Endothelial cell of umbilical vein (primary cell): Measurements from ENCODE around the gene FANCF. TPM values are rescaled to one million over a fixed set of nuclear protein-coding genes. Genes with fewer than 3 reads are reported as not detected.

Experiments used
- BruUV-seq: library from RNA; stranded (reverse); fragments of 400-500 nt; replicated peaks from 2 replicates; lab custom pipeline; 2021; lab: Mats Ljungman, UMichigan
- CTCF ChIA-PET: fragments of 300-600, 350-600 bp; sonication (Branson Sonifier 250); formaldehyde crosslinking; loops from one replicate; lab custom pipeline; 2021; ENCODE audit warnings: antibody characterized with exemption, inconsistent platforms; lab: Charles Lee
- POLR2A ChIA-PET: fragments of 300-600, 350-600 bp; sonication (Branson Sonifier 250); formaldehyde crosslinking; loops from one replicate; lab custom pipeline; 2021; ENCODE audit warnings: antibody characterized with exemption, inconsistent platforms; lab: Charles Lee
- DNase-seq: peaks from one replicate; pipeline ENCODE4 v3.0.0-alpha.2; 2011; ENCODE audit warnings: low read depth, low spot score
- FAIRE-seq: peaks from 2 replicates; lab custom pipeline; 2011; peaks lifted over from hg19 to GRCh38; lab: Jason Lieb, UNC
- H2AFZ ChIP-seq: 2 replicates; pipeline ENCODE4 v1.6.0; 2012; ENCODE audit warnings: low read depth, low read length, control low read depth, inconsistent platforms
- H3K27ac ChIP-seq: 2 replicates; pipeline ENCODE4 v1.5.1; 2011; ENCODE audit warnings: low read depth, mild to moderate bottlenecking, control low read depth, low read length, moderate library complexity; ENCODE audit not compliant: insufficient read depth
- H3K27me3 ChIP-seq, 2 experiments: 2 replicates each; pipeline versions ENCODE4 v1.6.0 to v1.6.1; 2011; ENCODE audit warnings: low read length in 2 of 2, mixed read lengths in 1 of 2; ENCODE audit not compliant: control insufficient read depth in 2 of 2, insufficient read depth in 2 of 2
- H3K36me3 ChIP-seq, 2 experiments: 2 replicates in 1 of 2; 3 replicates in 1 of 2; pipeline ENCODE4 v1.5.1; 2011; ENCODE audit warnings: low read length in 2 of 2, mild to moderate bottlenecking in 1 of 2, moderate library complexity in 1 of 2; ENCODE audit not compliant: control insufficient read depth in 2 of 2, insufficient read depth in 2 of 2; ENCODE audit errors: extremely low read depth in 1 of 2
- H3K4me1 ChIP-seq: 3 replicates; pipeline ENCODE4 v1.5.1; 2011; ENCODE audit warnings: mild to moderate bottlenecking, low read length; ENCODE audit not compliant: control insufficient read depth, insufficient read depth; ENCODE audit errors: extremely low read depth
- H3K4me2 ChIP-seq: 2 replicates; pipeline ENCODE4 v1.6.1; 2011; ENCODE audit warnings: low read length, control low read depth, mixed read lengths; ENCODE audit not compliant: insufficient read depth
- H3K4me3 ChIP-seq, 3 experiments: fragments of 200-600 bp in 1 of 3; sonication (generic), shearing (Covaris generic) in 1 of 3; replicated peaks in 1 of 3; 2 replicates each; pipeline ENCODE4 v1.5.1; 2011 to 2016; ENCODE audit warnings: control low read depth in 3 of 3, low read length in 3 of 3, mild to moderate bottlenecking in 2 of 3, inconsistent platforms in 1 of 3, low read depth in 1 of 3, moderate library complexity in 1 of 3; ENCODE audit not compliant: insufficient read depth in 1 of 3
- H3K79me2 ChIP-seq: 2 replicates; pipeline ENCODE4 v1.6.0; 2012; ENCODE audit warnings: low read length, inconsistent platforms; ENCODE audit not compliant: control insufficient read depth, insufficient read depth
- H3K9ac ChIP-seq: replicated peaks from 2 replicates; pipeline ENCODE3; 2011; ENCODE audit warnings: low read length, control low read depth; ENCODE audit not compliant: insufficient read depth; ENCODE audit errors: extremely low read depth
- H3K9me1 ChIP-seq: replicated peaks from 3 replicates; pipeline ENCODE4 v1.6.0; 2011; ENCODE audit warnings: mild to moderate bottlenecking, low read length; ENCODE audit not compliant: control insufficient read depth, insufficient read depth; ENCODE audit errors: extremely low read depth
- H3K9me3 ChIP-seq: replicated peaks from 2 replicates; pipeline ENCODE4 v1.5.1; 2012; ENCODE audit warnings: low read length, inconsistent platforms; ENCODE audit not compliant: control insufficient read depth, insufficient read depth
- H4K20me1 ChIP-seq: replicated peaks from 2 replicates; pipeline ENCODE3; 2011; ENCODE audit warnings: mild to moderate bottlenecking, low read length; ENCODE audit not compliant: control insufficient read depth, insufficient read depth; ENCODE audit errors: extremely low read depth
- CTCF ChIP-seq, 2 donors: IDR thresholded peaks; 1 replicate in 1 of 2; 2 replicates in 1 of 2; pipeline ENCODE4 v1.5.1; 2011; ENCODE audit warnings: low read length in 2 of 2, mild to moderate bottlenecking in 2 of 2, moderate library complexity in 2 of 2, control low read depth in 1 of 2, inconsistent platforms in 1 of 2, low read depth in 1 of 2; ENCODE audit not compliant: insufficient read depth in 1 of 2; ENCODE audit errors: extremely low read depth in 1 of 2
- EZH2 ChIP-seq: IDR thresholded peaks from 2 replicates; pipeline ENCODE4 v1.6.1; 2012; ENCODE audit warnings: borderline replicate concordance, low read depth, mild to moderate bottlenecking, moderate library complexity, low read length, inconsistent platforms; ENCODE audit not compliant: severe bottlenecking
- GATA2 ChIP-seq: IDR thresholded peaks from 2 replicates; pipeline ENCODE4 v1.7.0; 2011; ENCODE audit warnings: low read depth, mild to moderate bottlenecking, moderate library complexity, mixed read lengths, low read length; ENCODE audit not compliant: insufficient read length, insufficient read depth
- JUN ChIP-seq: IDR thresholded peaks from 2 replicates; pipeline ENCODE4 v1.6.1; 2011; ENCODE audit warnings: borderline replicate concordance, low read depth; ENCODE audit not compliant: insufficient read length, insufficient read depth
- MAX ChIP-seq: IDR thresholded peaks from 2 replicates; pipeline ENCODE4 v1.6.1; 2011; ENCODE audit not compliant: insufficient read depth, insufficient read length
- MYC ChIP-seq: IDR thresholded peaks from one replicate; pipeline ENCODE4 v1.6.1; 2011; ENCODE audit warnings: mild to moderate bottlenecking, low read depth, low read length
- POLR2A ChIP-seq: IDR thresholded peaks from 2 replicates; pipeline ENCODE4 v1.6.1; 2012; ENCODE audit warnings: low read depth, mild to moderate bottlenecking, control low read depth, low read length
- POLR2AphosphoS5 ChIP-seq: IDR thresholded peaks from 2 replicates; pipeline ENCODE4 v1.6.1; 2012; ENCODE audit warnings: low read depth, mild to moderate bottlenecking, control low read depth, low read length, moderate library complexity; ENCODE audit not compliant: insufficient read depth
- dilution Hi-C: fragments of 300-500 bp; cut with MboI; formaldehyde crosslinking; loops from one replicate; pipeline ENCODE4 v1.15.0; 2019; ENCODE audit warnings: low sequenced_read_pairs; ENCODE audit not compliant: extremely low pct_ligation_motif_present
- intact Hi-C: fragments of 100-400 bp; cut with micrococcal nuclease; formaldehyde crosslinking; loops from one replicate; pipeline ENCODE4 v1.10.0; 2022
- polyA plus RNA-seq, 4 experiments: library from polyadenylated mRNA; depleted of rRNA in 3 of 4; stranded (reverse) in 3 of 4; unstranded in 1 of 4; fragments of >200 nt; gene quantifications; 2 replicates each; pipeline versions ENCODE4 v1.2.1 to v1.2.3, GENCODE V29; 2011 to 2012; ENCODE audit warnings: missing spikeins in 1 of 4
- total RNA-seq: library from RNA; stranded (reverse); gene quantifications from 2 replicates; pipeline ENCODE4 v1.2.3, GENCODE V29; 2021

Gene FANCF
- total and polyA plus RNA-seq, 2 donors (not counting 3 experiments of a cell fraction or from before 2014, with no cell fraction given), result 2.6 to 7.6 TPM

DNA sequence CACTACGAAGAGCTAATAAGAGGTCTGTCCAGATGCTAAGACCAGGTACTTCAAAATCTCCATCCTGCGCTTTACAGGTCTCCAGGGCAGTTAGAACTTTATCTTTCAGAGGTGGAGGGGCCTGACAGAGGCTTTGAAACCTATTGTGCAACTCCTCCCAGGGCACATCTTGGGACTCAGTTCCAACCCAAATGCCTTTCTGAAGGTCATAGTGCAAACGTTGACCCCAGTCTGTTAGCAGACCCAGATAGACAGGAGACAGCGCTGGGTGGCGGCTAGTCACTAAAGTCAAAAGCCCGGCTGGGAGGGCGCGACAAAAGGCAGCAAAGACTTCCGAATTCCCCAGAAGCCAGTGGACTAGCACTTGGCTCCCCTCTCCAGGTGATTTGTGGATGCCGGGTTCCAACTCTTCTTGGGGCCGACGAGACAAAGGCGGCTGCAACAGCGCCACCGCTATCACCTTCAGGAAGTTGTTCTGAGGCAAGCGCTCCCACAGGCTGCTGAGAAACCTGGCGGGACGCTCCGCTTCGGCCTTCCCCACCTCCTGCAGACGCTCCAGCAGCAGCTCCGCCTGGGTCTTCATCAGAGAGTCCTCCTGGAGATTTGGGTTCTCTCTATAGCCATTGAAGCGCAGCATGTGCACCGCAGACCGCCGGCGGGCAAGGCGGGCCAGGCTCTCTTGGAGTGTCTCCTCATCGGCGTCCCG, 728 bp downstream of the FANCF start:
- BruUV-seq, result TSS peak; percentile 41
- H3K9me1 ChIP-seq, result peaks cover 2% of the 10 kb centered on the region
- peak overlapping the region; percentile 91 for H3K4me2 ChIP-seq
- H3K27me3 ChIP-seq, result no peaks in the 10 kb centered on the region
- FAIRE-seq (peak; percentile 74), DNase-seq (peak; percentile 63)
- H3K4me3 ChIP-seq, result peak overlapping the region; percentile 75 to 89 (median 80)
- dilution Hi-C loops, result no loop called here
- no peaks in the 10 kb centered on the region for H3K9me3 ChIP-seq
- H3K36me3 ChIP-seq, result no peaks in the 10 kb centered on the region
- POLR2A ChIA-PET, result no interaction called here
- TF ChIP-seq MAX (no peak), POLR2AphosphoS5 (no peak), POLR2A (no peak), MYC (no peak), JUN (no peak), CTCF (IDR thresholded peaks at IDR 0.05; ENCODE audit: extremely low read depth in 1 of 2, insufficient read depth in 1 of 2, low read depth in 1 of 2, low read length in 2 of 2) (peak; percentile 31 to 56), EZH2 (no peak), GATA2 (no peak)
- peak overlapping the region; percentile 84 for H2AFZ ChIP-seq
- peaks cover 6% of the 10 kb centered on the region for H3K79me2 ChIP-seq
- CTCF ChIA-PET, result interaction anchor here (0.8 to 1.8 kb wide), 6 partner anchors 15 to 204 kb away, joined by 3 to 5 read pairs (median 3); partner anchors contain the start of gene SVIP
- intact Hi-C loops, result loop anchor here (1.0 to 5.0 kb wide), 6 partner anchors 78 to 204 kb away; partner anchors contain the start of gene SVIP
- peak overlapping the region; percentile 59 for H3K27ac ChIP-seq
- H3K9ac ChIP-seq, result peak overlapping the region; percentile 87
- H3K4me1 ChIP-seq, result peaks cover 12% of the 10 kb centered on the region
- H4K20me1 ChIP-seq, result no peaks in the 10 kb centered on the region
